ENCODE data around the gene CCDC154.
A peak's percentile ranks its signal among the peaks of the same experiment; 100 is the strongest.

CCDC154 gene

GRCh38 chr16:1443980-1444729 lies at the start of gene CCDC154:
TSS of gene CCDC154 (minus strand) at chr16:1444556. CDS start at chr16:1444322, 234 bp downstream.
- Histone ChIP-seq H3K27ac (ENCODE audit: low read depth, low read length) (peak within 1 kb of the TSS; percentile 53; the same call in 1 of the 2 replicates), H3K9me3 (ENCODE audit: control insufficient read depth, insufficient read depth, low read depth, low read length) (no peaks in the 10 kb centered on the region), H3K4me1 (ENCODE audit: control insufficient read depth, insufficient read depth, low read length) (no peaks in the 10 kb centered on the region), H3K27me3 (ENCODE audit: control insufficient read depth, insufficient read depth, low read length) (no peaks in the 10 kb centered on the region), H3K36me3 (ENCODE audit: control insufficient read depth, insufficient read depth, low read length) (peaks cover 31% of the 10 kb centered on the region), H3K4me3 (ENCODE audit: low read depth, low read length) (no peak within 1 kb of the TSS), H3K9ac (ENCODE audit: low read length) (no peak within 1 kb of the TSS)

GRCh38 chr16:1493746-1494094 lies 49.4 kb upstream of the CCDC154 start:
- no peaks in the 10 kb centered on the region for H3K27me3 ChIP-seq (ENCODE audit: control insufficient read depth, insufficient read depth, low read length)
- H3K4me3 ChIP-seq (ENCODE audit: low read depth, low read length), result peak overlapping the region; percentile 89
- H3K9ac ChIP-seq (ENCODE audit: low read length), result peak overlapping the region; percentile 96
- H3K27ac ChIP-seq (ENCODE audit: low read depth, low read length), result peak overlapping the region; percentile 96
- H3K4me1 ChIP-seq (ENCODE audit: control insufficient read depth, insufficient read depth, low read length), result peaks cover 5% of the 10 kb centered on the region
- H3K9me3 ChIP-seq (ENCODE audit: control insufficient read depth, insufficient read depth, low read depth, low read length), result no peaks in the 10 kb centered on the region
- peaks cover 36% of the 10 kb centered on the region for H3K36me3 ChIP-seq (ENCODE audit: control insufficient read depth, insufficient read depth, low read length)

- Histone ChIP-seq H3K9ac (ENCODE audit: low read length) (peak within 1 kb of the TSS; percentile 96), H3K4me1 (ENCODE audit: control insufficient read depth, insufficient read depth, low read length) (peaks cover 5% of the 10 kb centered on the region), H3K27ac (ENCODE audit: low read depth, low read length) (peak within 1 kb of the TSS; percentile 96), H3K9me3 (ENCODE audit: control insufficient read depth, insufficient read depth, low read depth, low read length) (no peaks in the 10 kb centered on the region), H3K4me3 (ENCODE audit: low read depth, low read length) (peak within 1 kb of the TSS; percentile 89), H3K36me3 (ENCODE audit: control insufficient read depth, insufficient read depth, low read length) (peaks cover 36% of the 10 kb centered on the region), H3K27me3 (ENCODE audit: control insufficient read depth, insufficient read depth, low read length) (no peaks in the 10 kb centered on the region)
These were observed 48.8 kb upstream of the CCDC154 start, which contains the start of gene TELO2 for GRCh38 chr16:1492923-1493745. TSS of gene TELO2 (plus strand) at chr16:1493360. CDS start at chr16:1494282, 922 bp downstream.

- peak overlapping the region; percentile 89 for H3K4me3 ChIP-seq (ENCODE audit: low read depth, low read length)
- H3K4me1 ChIP-seq (ENCODE audit: control insufficient read depth, insufficient read depth, low read length), result peaks cover 5% of the 10 kb centered on the region
- no peak overlapping the region for H3K27ac ChIP-seq (ENCODE audit: low read depth, low read length)
- peak overlapping the region; percentile 83 for H3K9ac ChIP-seq (ENCODE audit: low read length)
- H3K36me3 ChIP-seq (ENCODE audit: control insufficient read depth, insufficient read depth, low read length), result peaks cover 30% of the 10 kb centered on the region
- H3K9me3 ChIP-seq (ENCODE audit: control insufficient read depth, insufficient read depth, low read depth, low read length), result no peaks in the 10 kb centered on the region
- H3K27me3 ChIP-seq (ENCODE audit: control insufficient read depth, insufficient read depth, low read length), result no peaks in the 10 kb centered on the region
These were observed 47.9 kb upstream of the CCDC154 start for GRCh38 chr16:1492082-1492922.

- Histone ChIP-seq H3K9ac (ENCODE audit: low read length) (no peak overlapping the region), H3K4me1 (ENCODE audit: control insufficient read depth, insufficient read depth, low read length) (peaks cover 5% of the 10 kb centered on the region), H3K4me3 (ENCODE audit: low read depth, low read length) (no peak overlapping the region), H3K36me3 (ENCODE audit: control insufficient read depth, insufficient read depth, low read length) (peaks cover 20% of the 10 kb centered on the region), H3K27ac (ENCODE audit: low read depth, low read length) (no peak overlapping the region), H3K9me3 (ENCODE audit: control insufficient read depth, insufficient read depth, low read depth, low read length) (no peaks in the 10 kb centered on the region), H3K27me3 (ENCODE audit: control insufficient read depth, insufficient read depth, low read length) (no peaks in the 10 kb centered on the region; the same call in 1 of the 2 replicates)
These were observed 47.0 kb upstream of the CCDC154 start for GRCh38 chr16:1491327-1491726.

GRCh38 chr16:1489077-1489476 lies 44.7 kb upstream of the CCDC154 start:
- no peak overlapping the region for H3K9ac ChIP-seq (ENCODE audit: low read length)

GRCh38 chr16:1488619-1489018 lies 44.3 kb upstream of the CCDC154 start, which contains the start of gene PTX4:
TSS of gene PTX4 (minus strand) at chr16:1488944. CDS start at chr16:1488909, 35 bp downstream.
- H3K9me3 ChIP-seq (ENCODE audit: control insufficient read depth, insufficient read depth, low read depth, low read length), result no peaks in the 10 kb centered on the region
- no peak within 1 kb of the TSS for H3K9ac ChIP-seq (ENCODE audit: low read length)
- no peak within 1 kb of the TSS for H3K4me3 ChIP-seq (ENCODE audit: low read depth, low read length)
- H3K27me3 ChIP-seq (ENCODE audit: control insufficient read depth, insufficient read depth, low read length), result peaks cover 6% of the 10 kb centered on the region; the same call in 1 of the 2 replicates
- no peaks in the 10 kb centered on the region for H3K36me3 ChIP-seq (ENCODE audit: control insufficient read depth, insufficient read depth, low read length)
- H3K27ac ChIP-seq (ENCODE audit: low read depth, low read length), result no peak within 1 kb of the TSS
- H3K4me1 ChIP-seq (ENCODE audit: control insufficient read depth, insufficient read depth, low read length), result peaks cover 5% of the 10 kb centered on the region

More at GRCh38 chr16:1489077-1489476, 44.7 kb upstream of the CCDC154 start:
- Histone ChIP-seq H3K9me3 (ENCODE audit: control insufficient read depth, insufficient read depth, low read depth, low read length) (no peaks in the 10 kb centered on the region), H3K36me3 (ENCODE audit: control insufficient read depth, insufficient read depth, low read length) (no peaks in the 10 kb centered on the region), H3K4me1 (ENCODE audit: control insufficient read depth, insufficient read depth, low read length) (peaks cover 5% of the 10 kb centered on the region), H3K27ac (ENCODE audit: low read depth, low read length) (no peak overlapping the region), H3K27me3 (ENCODE audit: control insufficient read depth, insufficient read depth, low read length) (peaks cover 2% of the 10 kb centered on the region; the same call in 1 of the 2 replicates), H3K4me3 (ENCODE audit: low read depth, low read length) (no peak overlapping the region)

GRCh38 chr16:1488054-1488601 lies 43.8 kb upstream of the CCDC154 start:
- no peak overlapping the region for H3K27ac ChIP-seq (ENCODE audit: low read depth, low read length)
- no peaks in the 10 kb centered on the region for H3K36me3 ChIP-seq (ENCODE audit: control insufficient read depth, insufficient read depth, low read length)
- H3K4me1 ChIP-seq (ENCODE audit: control insufficient read depth, insufficient read depth, low read length), result peaks cover 5% of the 10 kb centered on the region
- H3K9ac ChIP-seq (ENCODE audit: low read length), result no peak overlapping the region
- H3K9me3 ChIP-seq (ENCODE audit: control insufficient read depth, insufficient read depth, low read depth, low read length), result no peaks in the 10 kb centered on the region
- peaks cover 9% of the 10 kb centered on the region; the same call in 1 of the 2 replicates for H3K27me3 ChIP-seq (ENCODE audit: control insufficient read depth, insufficient read depth, low read length)
- H3K4me3 ChIP-seq (ENCODE audit: low read depth, low read length), result no peak overlapping the region

GRCh38 chr16:1487395-1488053 lies 43.2 kb upstream of the CCDC154 start:
- Histone ChIP-seq H3K9ac (ENCODE audit: low read length) (no peak overlapping the region), H3K4me3 (ENCODE audit: low read depth, low read length) (no peak overlapping the region), H3K27me3 (ENCODE audit: control insufficient read depth, insufficient read depth, low read length) (peaks cover 10% of the 10 kb centered on the region; the same call in 1 of the 2 replicates), H3K9me3 (ENCODE audit: control insufficient read depth, insufficient read depth, low read depth, low read length) (no peaks in the 10 kb centered on the region), H3K4me1 (ENCODE audit: control insufficient read depth, insufficient read depth, low read length) (peaks cover under 1% of the 10 kb centered on the region), H3K27ac (ENCODE audit: low read depth, low read length) (no peak overlapping the region), H3K36me3 (ENCODE audit: control insufficient read depth, insufficient read depth, low read length) (no peaks in the 10 kb centered on the region)
